Endothelial cell of umbilical vein (primary cell): Measurements from ENCODE around the gene GRIA4. TPM values are rescaled to one million over a fixed set of nuclear protein-coding genes. Genes with fewer than 3 reads are reported as not detected.

Source experiments
- BruUV-seq: library from RNA; stranded (reverse); fragments of 400-500 nt; replicated peaks from 2 replicates; lab custom pipeline; 2021; lab: Mats Ljungman, UMichigan
- CTCF ChIA-PET: fragments of 300-600, 350-600 bp; sonication (Branson Sonifier 250); formaldehyde crosslinking; loops from one replicate; lab custom pipeline; 2021; ENCODE audit warnings: antibody characterized with exemption, inconsistent platforms; lab: Charles Lee
- POLR2A ChIA-PET: fragments of 300-600, 350-600 bp; sonication (Branson Sonifier 250); formaldehyde crosslinking; loops from one replicate; lab custom pipeline; 2021; ENCODE audit warnings: antibody characterized with exemption, inconsistent platforms; lab: Charles Lee
- DNase-seq: peaks from one replicate; pipeline ENCODE4 v3.0.0-alpha.2; 2011; ENCODE audit warnings: low read depth, low spot score
- FAIRE-seq: peaks from 2 replicates; lab custom pipeline; 2011; peaks lifted over from hg19 to GRCh38; lab: Jason Lieb, UNC
- H2AFZ ChIP-seq: 2 replicates; pipeline ENCODE4 v1.6.0; 2012; ENCODE audit warnings: low read depth, low read length, control low read depth, inconsistent platforms
- H3K27ac ChIP-seq: 2 replicates; pipeline ENCODE4 v1.5.1; 2011; ENCODE audit warnings: low read depth, mild to moderate bottlenecking, control low read depth, low read length, moderate library complexity; ENCODE audit not compliant: insufficient read depth
- H3K27me3 ChIP-seq, 2 experiments: 2 replicates each; pipeline versions ENCODE4 v1.6.0 to v1.6.1; 2011; ENCODE audit warnings: low read length in 2 of 2, mixed read lengths in 1 of 2; ENCODE audit not compliant: control insufficient read depth in 2 of 2, insufficient read depth in 2 of 2
- H3K36me3 ChIP-seq, 2 experiments: 2 replicates in 1 of 2; 3 replicates in 1 of 2; pipeline ENCODE4 v1.5.1; 2011; ENCODE audit warnings: low read length in 2 of 2, mild to moderate bottlenecking in 1 of 2, moderate library complexity in 1 of 2; ENCODE audit not compliant: control insufficient read depth in 2 of 2, insufficient read depth in 2 of 2; ENCODE audit errors: extremely low read depth in 1 of 2
- H3K4me1 ChIP-seq: 3 replicates; pipeline ENCODE4 v1.5.1; 2011; ENCODE audit warnings: mild to moderate bottlenecking, low read length; ENCODE audit not compliant: control insufficient read depth, insufficient read depth; ENCODE audit errors: extremely low read depth
- H3K4me2 ChIP-seq: 2 replicates; pipeline ENCODE4 v1.6.1; 2011; ENCODE audit warnings: low read length, control low read depth, mixed read lengths; ENCODE audit not compliant: insufficient read depth
- H3K4me3 ChIP-seq, 3 experiments: fragments of 200-600 bp in 1 of 3; sonication (generic), shearing (Covaris generic) in 1 of 3; replicated peaks in 1 of 3; 2 replicates each; pipeline ENCODE4 v1.5.1; 2011 to 2016; ENCODE audit warnings: control low read depth in 3 of 3, low read length in 3 of 3, mild to moderate bottlenecking in 2 of 3, inconsistent platforms in 1 of 3, low read depth in 1 of 3, moderate library complexity in 1 of 3; ENCODE audit not compliant: insufficient read depth in 1 of 3
- H3K79me2 ChIP-seq: 2 replicates; pipeline ENCODE4 v1.6.0; 2012; ENCODE audit warnings: low read length, inconsistent platforms; ENCODE audit not compliant: control insufficient read depth, insufficient read depth
- H3K9ac ChIP-seq: replicated peaks from 2 replicates; pipeline ENCODE3; 2011; ENCODE audit warnings: low read length, control low read depth; ENCODE audit not compliant: insufficient read depth; ENCODE audit errors: extremely low read depth
- H3K9me1 ChIP-seq: replicated peaks from 3 replicates; pipeline ENCODE4 v1.6.0; 2011; ENCODE audit warnings: mild to moderate bottlenecking, low read length; ENCODE audit not compliant: control insufficient read depth, insufficient read depth; ENCODE audit errors: extremely low read depth
- H3K9me3 ChIP-seq: replicated peaks from 2 replicates; pipeline ENCODE4 v1.5.1; 2012; ENCODE audit warnings: low read length, inconsistent platforms; ENCODE audit not compliant: control insufficient read depth, insufficient read depth
- H4K20me1 ChIP-seq: replicated peaks from 2 replicates; pipeline ENCODE3; 2011; ENCODE audit warnings: mild to moderate bottlenecking, low read length; ENCODE audit not compliant: control insufficient read depth, insufficient read depth; ENCODE audit errors: extremely low read depth
- EZH2 ChIP-seq: IDR thresholded peaks from 2 replicates; pipeline ENCODE4 v1.6.1; 2012; ENCODE audit warnings: borderline replicate concordance, low read depth, mild to moderate bottlenecking, moderate library complexity, low read length, inconsistent platforms; ENCODE audit not compliant: severe bottlenecking
- FOS ChIP-seq: IDR thresholded peaks from 2 replicates; pipeline ENCODE4 v1.6.1; 2011; ENCODE audit warnings: mild to moderate bottlenecking, low read length, moderate library complexity, borderline replicate concordance; ENCODE audit not compliant: insufficient read depth
- GATA2 ChIP-seq: IDR thresholded peaks from 2 replicates; pipeline ENCODE4 v1.7.0; 2011; ENCODE audit warnings: low read depth, mild to moderate bottlenecking, moderate library complexity, mixed read lengths, low read length; ENCODE audit not compliant: insufficient read length, insufficient read depth
- JUN ChIP-seq: IDR thresholded peaks from 2 replicates; pipeline ENCODE4 v1.6.1; 2011; ENCODE audit warnings: borderline replicate concordance, low read depth; ENCODE audit not compliant: insufficient read length, insufficient read depth
- MYC ChIP-seq: IDR thresholded peaks from one replicate; pipeline ENCODE4 v1.6.1; 2011; ENCODE audit warnings: mild to moderate bottlenecking, low read depth, low read length
- POLR2A ChIP-seq: IDR thresholded peaks from 2 replicates; pipeline ENCODE4 v1.6.1; 2012; ENCODE audit warnings: low read depth, mild to moderate bottlenecking, control low read depth, low read length
- POLR2AphosphoS5 ChIP-seq: IDR thresholded peaks from 2 replicates; pipeline ENCODE4 v1.6.1; 2012; ENCODE audit warnings: low read depth, mild to moderate bottlenecking, control low read depth, low read length, moderate library complexity; ENCODE audit not compliant: insufficient read depth
- dilution Hi-C: fragments of 300-500 bp; cut with MboI; formaldehyde crosslinking; loops from one replicate; pipeline ENCODE4 v1.15.0; 2019; ENCODE audit warnings: low sequenced_read_pairs; ENCODE audit not compliant: extremely low pct_ligation_motif_present
- intact Hi-C: fragments of 100-400 bp; cut with micrococcal nuclease; formaldehyde crosslinking; loops from one replicate; pipeline ENCODE4 v1.10.0; 2022
- polyA plus RNA-seq, 4 experiments: library from polyadenylated mRNA; depleted of rRNA in 3 of 4; stranded (reverse) in 3 of 4; unstranded in 1 of 4; fragments of >200 nt; gene quantifications; 2 replicates each; pipeline versions ENCODE4 v1.2.1 to v1.2.3, GENCODE V29; 2011 to 2012; ENCODE audit warnings: missing spikeins in 1 of 4
- total RNA-seq: library from RNA; stranded (reverse); gene quantifications from 2 replicates; pipeline ENCODE4 v1.2.3, GENCODE V29; 2021
- TF ChIP-seq, protein P1 (sequence below): IDR thresholded peaks from 2 replicates; pipeline ENCODE4 v1.6.1; 2011; ENCODE audit not compliant: insufficient read depth, insufficient read length
- TF ChIP-seq, protein P2 (sequence below), 2 donors: IDR thresholded peaks; 1 replicate in 1 of 2; 2 replicates in 1 of 2; pipeline ENCODE4 v1.5.1; 2011; ENCODE audit warnings: low read length in 2 of 2, mild to moderate bottlenecking in 2 of 2, moderate library complexity in 2 of 2, control low read depth in 1 of 2, inconsistent platforms in 1 of 2, low read depth in 1 of 2; ENCODE audit not compliant: insufficient read depth in 1 of 2; ENCODE audit errors: extremely low read depth in 1 of 2

Gene GRIA4
- total and polyA plus RNA-seq, 2 donors (not counting 3 experiments of a cell fraction or from before 2014, with no cell fraction given), result not detected

DNA sequence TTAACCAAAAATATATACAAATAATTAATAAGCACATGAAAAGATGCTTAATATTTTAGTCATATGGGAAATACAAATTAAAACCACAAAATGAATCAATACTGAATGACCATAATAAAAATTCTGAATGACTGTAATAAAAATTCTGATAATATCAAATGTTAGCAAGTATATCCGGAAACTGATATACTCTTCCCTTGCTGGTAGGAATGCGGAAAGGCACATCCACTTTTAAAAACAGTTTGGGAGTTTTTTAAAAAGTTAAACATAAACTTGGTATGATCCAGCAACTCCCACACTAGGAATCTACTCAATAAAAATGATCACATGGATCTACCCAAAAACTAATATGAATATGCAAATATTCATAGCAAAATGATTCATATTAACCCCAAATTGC, 30.8 kb upstream of the GRIA4 start:
- Histone ChIP-seq H3K27ac (no peak overlapping the region), H3K9ac (no peak overlapping the region), H4K20me1 (no peaks in the 10 kb centered on the region), H3K27me3 (no peaks in the 10 kb centered on the region), H3K4me3 (no peak overlapping the region), H3K9me1 (no peaks in the 10 kb centered on the region), H3K9me3 (no peaks in the 10 kb centered on the region), H3K79me2 (no peaks in the 10 kb centered on the region), H3K36me3 (no peaks in the 10 kb centered on the region), H2AFZ (no peak overlapping the region), H3K4me1 (no peaks in the 10 kb centered on the region), H3K4me2 (no peak overlapping the region)
- POLR2A ChIA-PET, result no interaction called here
- dilution Hi-C loops, result no loop called here
- no peak for TF ChIP-seq POLR2AphosphoS5
- no peak for TF ChIP-seq JUN
- no peak for TF ChIP-seq EZH2
- TF ChIP-seq, protein P1, sequence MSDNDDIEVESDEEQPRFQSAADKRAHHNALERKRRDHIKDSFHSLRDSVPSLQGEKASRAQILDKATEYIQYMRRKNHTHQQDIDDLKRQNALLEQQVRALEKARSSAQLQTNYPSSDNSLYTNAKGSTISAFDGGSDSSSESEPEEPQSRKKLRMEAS, result no peak
- TF ChIP-seq FOS, result no peak
- no peak for TF ChIP-seq GATA2
- TF ChIP-seq POLR2A, result no peak
- TF ChIP-seq, protein P2, sequence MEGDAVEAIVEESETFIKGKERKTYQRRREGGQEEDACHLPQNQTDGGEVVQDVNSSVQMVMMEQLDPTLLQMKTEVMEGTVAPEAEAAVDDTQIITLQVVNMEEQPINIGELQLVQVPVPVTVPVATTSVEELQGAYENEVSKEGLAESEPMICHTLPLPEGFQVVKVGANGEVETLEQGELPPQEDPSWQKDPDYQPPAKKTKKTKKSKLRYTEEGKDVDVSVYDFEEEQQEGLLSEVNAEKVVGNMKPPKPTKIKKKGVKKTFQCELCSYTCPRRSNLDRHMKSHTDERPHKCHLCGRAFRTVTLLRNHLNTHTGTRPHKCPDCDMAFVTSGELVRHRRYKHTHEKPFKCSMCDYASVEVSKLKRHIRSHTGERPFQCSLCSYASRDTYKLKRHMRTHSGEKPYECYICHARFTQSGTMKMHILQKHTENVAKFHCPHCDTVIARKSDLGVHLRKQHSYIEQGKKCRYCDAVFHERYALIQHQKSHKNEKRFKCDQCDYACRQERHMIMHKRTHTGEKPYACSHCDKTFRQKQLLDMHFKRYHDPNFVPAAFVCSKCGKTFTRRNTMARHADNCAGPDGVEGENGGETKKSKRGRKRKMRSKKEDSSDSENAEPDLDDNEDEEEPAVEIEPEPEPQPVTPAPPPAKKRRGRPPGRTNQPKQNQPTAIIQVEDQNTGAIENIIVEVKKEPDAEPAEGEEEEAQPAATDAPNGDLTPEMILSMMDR (IDR thresholded peaks at IDR 0.05; ENCODE audit: extremely low read depth in 1 of 2, insufficient read depth in 1 of 2, low read depth in 1 of 2, low read length in 2 of 2), result no peak
- TF ChIP-seq MYC, result no peak
- no peak for DNase-seq
- CTCF ChIA-PET, result no interaction called here
- no peak for FAIRE-seq
- intact Hi-C loops, result loop anchor here (10.0 kb wide), 1 partner anchor 614 kb away; the partner anchor contains the start of gene CASP4
- no TSS peak for BruUV-seq
